GM13976 (cell line): ENCODE data around the gene LRRC39.

Experiments used
- DNase-seq: peaks from one replicate; pipeline ENCODE4 v3.0.0; 2012; ENCODE audit warnings: low spot score
- in situ Hi-C: fragments of 300-500 bp; cut with MboI; formaldehyde crosslinking; loops from one replicate; pipeline ENCODE4 v1.12.0; 2022; ENCODE audit warnings: low sequenced_read_pairs, mixed read lengths, inconsistent platforms; ENCODE audit not compliant: unreplicated experiment
- TF ChIP-seq, protein P1 (sequence below): IDR thresholded peaks from 2 replicates; pipeline ENCODE4 v1.5.1; 2012; ENCODE audit warnings: borderline replicate concordance, mild to moderate bottlenecking; ENCODE audit not compliant: insufficient read depth; ENCODE audit errors: extremely low read depth, missing control alignments, control extremely low read depth

Gene LRRC39

DNA sequence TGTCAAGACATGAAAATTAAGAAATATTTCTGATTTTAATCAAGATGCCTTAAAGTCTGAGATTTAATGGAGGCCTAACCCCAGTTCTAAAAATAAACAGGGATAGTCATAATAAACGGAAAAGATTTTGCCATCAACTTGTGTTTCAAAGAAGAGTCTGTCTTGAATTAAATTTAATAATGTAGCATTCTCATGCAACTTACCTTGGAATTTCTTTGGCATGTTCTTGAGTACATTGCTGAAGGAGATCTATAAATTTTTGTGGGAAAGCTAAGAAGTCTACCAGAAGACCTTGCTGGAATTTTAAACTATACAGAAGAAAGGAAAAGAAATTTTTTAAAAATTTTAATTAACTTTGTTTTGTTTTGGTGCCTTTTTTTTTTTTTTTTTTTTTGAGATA is 55.9 kb downstream of the LRRC39 start:
- no peak for DNase-seq
- in situ Hi-C loops = no loop called here
- TF ChIP-seq, protein P1, sequence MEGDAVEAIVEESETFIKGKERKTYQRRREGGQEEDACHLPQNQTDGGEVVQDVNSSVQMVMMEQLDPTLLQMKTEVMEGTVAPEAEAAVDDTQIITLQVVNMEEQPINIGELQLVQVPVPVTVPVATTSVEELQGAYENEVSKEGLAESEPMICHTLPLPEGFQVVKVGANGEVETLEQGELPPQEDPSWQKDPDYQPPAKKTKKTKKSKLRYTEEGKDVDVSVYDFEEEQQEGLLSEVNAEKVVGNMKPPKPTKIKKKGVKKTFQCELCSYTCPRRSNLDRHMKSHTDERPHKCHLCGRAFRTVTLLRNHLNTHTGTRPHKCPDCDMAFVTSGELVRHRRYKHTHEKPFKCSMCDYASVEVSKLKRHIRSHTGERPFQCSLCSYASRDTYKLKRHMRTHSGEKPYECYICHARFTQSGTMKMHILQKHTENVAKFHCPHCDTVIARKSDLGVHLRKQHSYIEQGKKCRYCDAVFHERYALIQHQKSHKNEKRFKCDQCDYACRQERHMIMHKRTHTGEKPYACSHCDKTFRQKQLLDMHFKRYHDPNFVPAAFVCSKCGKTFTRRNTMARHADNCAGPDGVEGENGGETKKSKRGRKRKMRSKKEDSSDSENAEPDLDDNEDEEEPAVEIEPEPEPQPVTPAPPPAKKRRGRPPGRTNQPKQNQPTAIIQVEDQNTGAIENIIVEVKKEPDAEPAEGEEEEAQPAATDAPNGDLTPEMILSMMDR = no peak

DNA sequence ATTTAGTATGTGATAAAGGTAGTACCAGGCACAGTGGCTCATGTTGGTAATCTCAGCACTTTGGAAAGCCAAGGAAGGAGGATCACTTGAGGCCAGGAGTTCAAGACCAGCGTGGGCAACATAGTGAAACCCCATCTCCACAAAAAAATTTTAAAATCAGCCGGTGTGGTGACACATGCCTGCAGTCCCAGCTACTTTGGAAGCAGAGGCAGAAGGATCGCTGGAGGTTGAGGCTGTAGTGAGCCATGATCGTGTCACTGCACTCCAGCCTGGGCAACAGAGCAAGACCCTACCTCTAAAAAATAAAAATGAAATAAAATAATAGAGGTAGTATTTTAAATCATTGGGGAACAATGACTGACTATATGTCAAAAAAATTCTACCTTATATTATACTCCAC is 62.5 kb downstream of the LRRC39 start:
- in situ Hi-C loops = no loop called here
- no peak for DNase-seq
- TF ChIP-seq, protein P1 = no peak

DNA sequence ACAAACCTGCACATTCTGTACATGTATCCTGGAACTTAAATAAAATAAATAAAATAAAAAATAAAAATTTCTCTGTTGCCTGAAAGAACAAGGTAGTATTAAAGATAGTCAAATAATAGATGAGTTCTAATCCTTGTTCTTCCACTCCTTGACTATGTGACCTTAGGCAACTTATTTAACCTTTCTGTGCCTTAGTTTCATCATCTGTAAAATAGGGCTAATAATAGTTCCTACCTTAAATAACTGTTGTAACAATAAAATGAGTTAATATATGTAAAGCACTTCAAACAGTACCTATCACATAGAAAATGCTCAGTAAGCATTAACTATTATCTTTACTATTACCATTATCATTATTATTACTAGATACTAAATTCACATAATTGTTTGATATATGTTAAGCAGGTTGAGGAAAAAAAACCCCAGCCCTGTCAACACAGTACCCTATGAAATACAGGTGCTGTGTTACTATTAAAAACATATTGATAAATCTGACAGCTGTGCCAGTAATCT is 68.4 kb downstream of the LRRC39 start:
- no peak for DNase-seq
- TF ChIP-seq, protein P1 = no peak
- in situ Hi-C loops = no loop called here

DNA sequence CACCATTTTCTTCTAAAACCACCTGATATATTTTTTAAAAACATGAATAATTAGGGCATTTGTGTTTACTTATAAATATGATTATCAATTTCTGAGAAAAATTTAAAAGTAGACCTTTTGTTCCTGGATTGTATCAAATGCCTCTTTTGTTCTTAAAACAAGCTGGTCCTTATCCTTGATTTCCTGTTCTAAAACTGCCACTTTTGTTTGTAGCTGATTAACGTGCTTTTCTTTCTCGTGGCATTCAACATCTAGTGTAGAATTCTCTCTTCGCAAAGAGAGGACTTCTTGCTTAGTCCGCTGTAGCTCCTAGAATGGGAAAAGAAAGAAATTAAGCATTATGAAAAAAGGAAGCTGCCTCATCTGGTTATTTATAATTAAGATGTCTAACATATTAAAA is 70.4 kb downstream of the LRRC39 start:
- in situ Hi-C loops = no loop called here
- TF ChIP-seq, protein P1 = no peak
- DNase-seq = no peak

DNA sequence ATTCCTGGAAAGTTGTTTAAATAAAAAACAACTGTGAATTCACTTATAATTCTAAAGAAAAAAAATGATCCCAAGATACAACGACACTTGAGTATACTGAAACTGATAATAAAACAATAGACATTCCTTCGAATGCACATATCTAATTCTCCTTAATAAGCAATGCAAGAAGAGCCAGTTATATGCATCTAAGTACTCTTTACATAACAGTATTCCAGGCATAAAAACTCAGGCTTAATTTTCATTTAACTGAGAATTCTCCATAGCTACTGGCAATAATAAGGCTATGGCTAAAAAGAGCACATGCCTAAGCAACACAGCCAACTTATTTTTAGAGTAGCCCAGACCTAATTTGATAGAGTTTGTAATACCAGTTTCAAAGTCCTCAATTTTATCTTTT is 76.5 kb downstream of the LRRC39 start:
- no peak for DNase-seq
- in situ Hi-C loops = no loop called here
- TF ChIP-seq, protein P1 = no peak

DNA sequence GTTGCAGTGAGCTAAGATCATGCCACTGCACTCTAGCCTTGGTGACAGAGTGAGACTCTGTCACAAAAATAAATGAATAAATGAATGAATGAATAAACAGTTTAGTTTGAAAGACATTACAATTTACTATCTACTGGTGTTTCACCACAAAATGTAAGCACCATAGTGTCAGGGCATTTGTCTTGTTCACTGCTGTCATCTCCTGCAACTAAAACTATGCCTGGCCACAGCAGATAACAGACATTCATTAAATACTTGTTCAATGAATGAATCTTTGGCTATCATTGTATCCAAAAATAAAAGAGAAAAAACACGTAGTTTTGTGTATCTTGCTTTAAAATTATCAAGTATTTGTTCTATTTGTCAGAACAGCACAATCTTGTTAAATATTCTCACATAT is 77.9 kb downstream of the LRRC39 start:
- no peak for DNase-seq
- TF ChIP-seq, protein P1 = no peak
- in situ Hi-C loops = no loop called here
